ENCODE measurements around the gene TNS3. TPM values are rescaled to one million over a fixed set of nuclear protein-coding genes. Genes with fewer than 3 reads are reported as not detected.

Gene TNS3
- polyA plus RNA-seq, 1 of the 3 experiments (the other 2 are of a cell fraction): 72.3 TPM

DNA sequence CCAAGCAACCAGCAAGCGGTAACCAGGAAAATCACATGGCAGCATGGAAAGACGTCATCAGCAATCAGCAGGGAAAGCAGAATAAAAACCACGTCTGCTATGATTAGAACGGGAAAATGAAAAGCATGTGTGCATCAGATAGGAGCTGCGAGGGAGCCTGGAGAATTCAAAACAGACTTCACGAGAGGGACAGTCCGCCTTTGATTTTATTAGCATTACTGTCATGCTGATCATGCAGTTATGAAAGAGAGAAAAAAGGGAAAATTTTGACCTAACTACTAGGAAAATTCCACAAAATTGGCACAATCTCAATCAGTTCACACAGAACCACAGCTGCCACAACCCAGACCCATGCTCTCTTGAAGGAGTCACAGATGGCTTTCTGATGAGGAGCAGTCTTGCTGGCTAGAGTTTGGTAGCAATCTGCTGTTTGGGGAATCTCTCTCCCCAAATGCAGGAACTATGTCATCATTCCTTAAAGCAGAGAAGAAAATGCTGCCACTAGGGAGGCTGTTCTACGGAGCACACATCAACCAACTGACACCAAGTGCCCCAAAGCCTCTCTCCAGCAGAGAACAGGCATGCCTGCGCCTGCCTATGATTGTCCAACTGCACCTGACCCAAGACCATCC, 295.9 kb downstream of the TNS3 start (continued):
- no peak for TF ChIP-seq ZBTB33 (IDR thresholded peaks at IDR 0.05; ENCODE audit: borderline replicate concordance, low read depth)
- no peak for TF ChIP-seq FOXM1 (IDR thresholded peaks at IDR 0.05; ENCODE audit: low read depth)
- TF ChIP-seq EZH2phosphoT487 (IDR thresholded peaks at IDR 0.05; ENCODE audit: borderline replicate concordance, low read depth): no peak
- TF ChIP-seq SMC3 (IDR thresholded peaks at IDR 0.05; ENCODE audit: low read depth, low read length): 0 out of 2 replicates have a peak, but pooled peaks have one; percentile 6
- peak; percentile 33 for TF ChIP-seq RAD21 (IDR thresholded peaks at IDR 0.05; ENCODE audit: low read length)
- no peak for TF ChIP-seq IRF3 (IDR thresholded peaks at IDR 0.05; ENCODE audit: low read depth, low read length)
- TF ChIP-seq RCOR1 (IDR thresholded peaks at IDR 0.05; ENCODE audit: low read length): peak; percentile 94; the same call in 1 of the 2 replicates
- TF ChIP-seq FOSL2 (IDR thresholded peaks at IDR 0.05; ENCODE audit: borderline replicate concordance, low read depth): no peak
- no peak for TF ChIP-seq RFX5 (IDR thresholded peaks at IDR 0.05; ENCODE audit: low read length)
- TF ChIP-seq GABPA (IDR thresholded peaks at IDR 0.05; ENCODE audit: low read depth): no peak
- no peak for TF ChIP-seq TAF1 (IDR thresholded peaks at IDR 0.05; ENCODE audit: borderline replicate concordance, low read depth, low read length)
- TF ChIP-seq NFIC (IDR thresholded peaks at IDR 0.05; ENCODE audit: borderline replicate concordance): no peak
- TF ChIP-seq CTCF (IDR thresholded peaks at IDR 0.05): peak; percentile 47
- TF ChIP-seq USF2 (IDR thresholded peaks at IDR 0.05; ENCODE audit: borderline replicate concordance, low read depth, low read length): peak; percentile 18; the same call in 1 of the 2 replicates
- peak; percentile 70 for TF ChIP-seq FOXJ3 (CRISPR knock-in tag; IDR thresholded peaks at IDR 0.05)
- peak; percentile 96; the same call in 1 of the 2 replicates for TF ChIP-seq MXI1 (IDR thresholded peaks at IDR 0.05; ENCODE audit: low read depth, low read length)
- no peak; the same call in 1 of the 2 replicates for TF ChIP-seq JUND (IDR thresholded peaks at IDR 0.05)
- TF ChIP-seq MEF2A (IDR thresholded peaks at IDR 0.05; ENCODE audit: borderline replicate concordance, low read depth): no peak

Data from SK-N-SH (cell line).